HG03064 (cell line): ENCODE data around the gene EIF4EBP2.

ENCODE experiments used
- ATAC-seq: cut with Tn5 transposase; IDR thresholded peaks from one replicate; pipeline ENCODE4 v1.9.1; 2021; ENCODE audit warnings: low read depth; ENCODE audit not compliant: unreplicated experiment

The EIF4EBP2 gene

DNA sequence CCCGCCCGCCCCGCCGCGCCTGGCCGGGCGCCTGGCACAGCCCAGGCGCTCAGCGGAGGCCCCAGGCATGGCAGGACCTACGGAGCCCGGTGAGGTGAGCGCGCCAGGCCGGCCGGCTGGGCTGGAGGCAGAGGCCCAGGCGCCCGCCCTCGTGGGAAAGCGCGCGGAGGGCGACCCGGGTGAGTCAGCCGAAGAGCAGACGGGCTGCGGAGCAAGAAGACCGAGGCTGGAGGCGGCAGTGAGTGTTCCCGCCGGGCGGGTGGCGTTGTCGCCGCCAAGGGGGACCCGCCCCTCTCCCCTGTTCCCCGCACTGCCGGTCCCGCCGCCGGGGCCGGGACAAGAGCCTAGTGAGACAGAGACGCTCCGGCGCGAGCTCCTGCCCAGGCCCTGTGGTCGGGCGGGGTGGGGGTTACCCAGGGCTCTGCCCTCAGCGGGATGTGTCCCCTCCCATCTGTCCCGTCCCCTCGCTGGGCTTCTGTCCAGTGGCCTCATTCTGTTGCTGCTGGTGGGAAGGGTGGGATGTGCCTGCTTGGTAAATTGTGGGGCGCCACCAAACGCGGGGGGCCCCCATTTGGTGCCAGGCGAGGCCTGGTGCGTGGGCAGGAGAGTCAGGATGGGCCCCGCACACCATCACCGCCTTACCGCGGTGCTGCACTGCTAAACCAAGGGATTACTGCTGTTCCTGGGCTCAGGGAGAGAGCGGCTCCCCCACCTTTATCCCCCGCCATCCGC is 54.5 kb downstream of the EIF4EBP2 start:
- ATAC-seq: no peak

- ATAC-seq: no peak
These were observed 55.3 kb downstream of the EIF4EBP2 start for GRCh38 chr10:70459061-70459773.

- ATAC-seq: no peak
These were observed 56.0 kb downstream of the EIF4EBP2 start for GRCh38 chr10:70459774-70460490.

DNA sequence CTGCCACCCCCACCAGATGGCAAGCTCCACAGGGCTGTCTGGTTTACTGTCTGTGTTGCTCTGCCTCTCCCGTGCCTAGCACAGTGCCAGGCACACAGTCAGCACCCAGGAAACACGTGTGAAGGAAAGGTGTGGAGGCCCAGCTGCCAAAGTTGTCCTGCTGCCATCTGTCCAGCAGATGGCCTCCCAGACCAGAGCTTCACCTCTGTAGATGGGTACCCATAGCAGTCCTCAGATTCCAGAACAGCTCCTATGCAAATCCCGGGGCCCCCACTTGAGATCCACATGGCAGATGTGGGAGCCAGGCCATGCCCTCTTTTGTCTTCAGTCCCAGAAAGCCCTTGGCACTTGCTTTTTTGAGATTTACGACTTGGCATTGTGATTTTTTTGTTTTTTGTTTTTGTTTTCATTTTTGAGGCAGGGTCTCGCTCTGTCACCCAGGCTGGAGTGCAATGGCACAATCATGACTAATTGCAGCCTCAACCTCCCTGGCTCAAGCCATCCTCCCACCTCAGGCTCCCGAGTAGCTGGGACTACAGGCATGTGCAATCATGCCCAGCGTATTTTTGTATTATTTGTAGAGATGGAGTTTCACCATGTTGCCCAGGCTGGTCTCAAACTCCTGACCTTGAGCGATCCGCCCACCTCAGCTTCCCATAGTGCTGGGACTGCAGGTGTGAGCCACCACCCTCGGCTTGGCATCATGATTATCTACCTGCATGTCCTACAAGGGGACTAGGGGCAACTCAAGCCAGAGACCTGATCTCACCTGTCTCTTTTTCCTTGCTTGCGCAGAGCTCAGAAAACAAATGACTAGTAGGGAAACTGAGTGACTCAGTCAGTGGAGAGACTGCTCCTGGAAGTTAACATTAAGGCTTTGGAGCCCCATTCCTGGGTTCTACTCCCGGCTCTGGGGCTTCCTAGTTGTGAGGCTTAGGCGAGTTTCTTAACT is 57.7 kb downstream of the EIF4EBP2 start:
- ATAC-seq: no peak

- no peak for ATAC-seq
These were observed 58.5 kb downstream of the EIF4EBP2 start for GRCh38 chr10:70462349-70462984.

DNA sequence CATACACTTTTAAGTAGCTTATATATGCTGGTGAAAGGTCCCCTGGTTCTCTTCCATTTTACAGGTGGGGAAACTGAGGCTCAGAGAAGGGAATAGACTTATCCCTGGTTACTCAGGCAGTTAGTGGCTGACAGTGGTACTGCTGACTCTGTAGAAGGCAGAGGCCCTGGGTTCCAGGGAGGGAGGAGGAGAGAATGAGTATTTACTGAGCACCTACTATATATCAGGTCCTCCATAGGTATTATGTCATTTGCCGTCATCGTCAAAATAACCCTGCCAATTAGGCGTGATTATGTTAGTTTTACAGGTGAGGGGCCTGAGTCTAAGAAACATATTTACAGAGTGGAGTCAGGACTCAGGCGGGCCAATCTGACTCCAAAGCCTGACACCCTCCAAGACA is 61.3 kb downstream of the EIF4EBP2 start:
- no peak for ATAC-seq

DNA sequence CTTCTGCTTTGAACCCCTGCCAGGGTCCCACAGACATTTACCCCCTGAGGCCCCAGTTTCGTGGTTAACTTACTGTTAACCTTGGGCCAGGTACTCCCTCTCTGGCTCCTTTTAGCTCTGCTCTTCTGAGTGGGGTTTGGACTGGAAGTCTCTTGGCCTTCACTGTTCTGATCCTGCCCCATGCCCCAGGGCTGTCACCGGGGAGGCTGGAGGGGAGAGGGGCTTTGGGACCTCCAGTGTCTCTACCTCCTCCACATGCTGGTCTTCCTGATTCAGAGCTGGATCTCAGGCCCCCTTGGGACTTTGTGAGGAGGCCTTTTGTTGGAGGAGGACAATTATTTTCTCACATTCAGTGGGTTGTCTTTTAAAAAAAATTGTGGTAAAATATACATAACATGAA is 61.9 kb downstream of the EIF4EBP2 start:
- ATAC-seq: no peak

- no peak for ATAC-seq
These were observed 63.0 kb downstream of the EIF4EBP2 start for GRCh38 chr10:70466951-70467350.

DNA sequence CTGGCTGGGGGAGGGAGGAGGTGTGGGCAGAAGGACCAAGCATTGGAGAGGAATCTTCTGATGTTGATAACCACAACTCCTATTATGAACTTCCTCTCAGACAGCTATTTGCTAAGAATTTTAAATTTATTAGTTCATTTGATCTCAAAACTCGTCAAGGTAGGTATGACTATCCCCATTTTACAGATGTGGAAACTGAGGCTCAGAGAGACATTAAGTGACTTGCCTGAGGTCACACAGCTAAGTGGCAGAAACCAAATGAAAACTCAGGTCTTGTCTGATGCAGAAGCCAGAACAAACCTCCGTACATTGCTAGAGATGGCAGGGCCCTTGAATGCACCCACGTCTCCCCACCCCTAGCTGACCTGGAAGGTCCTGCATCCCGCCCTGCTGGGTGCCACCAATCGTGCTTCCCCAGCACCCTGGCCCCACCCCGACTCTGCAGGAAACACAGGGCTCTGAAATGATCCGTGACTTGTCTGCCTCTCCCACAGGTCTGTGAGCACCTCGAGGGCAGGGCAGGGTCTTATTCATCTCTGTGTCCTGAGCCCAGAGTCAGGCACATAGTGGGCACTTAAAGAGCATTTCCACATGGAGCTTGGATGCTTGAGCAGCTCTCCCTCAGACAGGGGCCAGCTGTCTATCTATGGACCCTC is 69.0 kb downstream of the EIF4EBP2 start:
- ATAC-seq: no peak

GRCh38 chr10:70474780-70475179 is 70.8 kb downstream of the EIF4EBP2 start:
- no peak for ATAC-seq

GRCh38 chr10:70475661-70476060 is 71.7 kb downstream of the EIF4EBP2 start:
- no peak for ATAC-seq

- no peak for ATAC-seq
These were observed 72.5 kb downstream of the EIF4EBP2 start for GRCh38 chr10:70476249-70477035.

DNA sequence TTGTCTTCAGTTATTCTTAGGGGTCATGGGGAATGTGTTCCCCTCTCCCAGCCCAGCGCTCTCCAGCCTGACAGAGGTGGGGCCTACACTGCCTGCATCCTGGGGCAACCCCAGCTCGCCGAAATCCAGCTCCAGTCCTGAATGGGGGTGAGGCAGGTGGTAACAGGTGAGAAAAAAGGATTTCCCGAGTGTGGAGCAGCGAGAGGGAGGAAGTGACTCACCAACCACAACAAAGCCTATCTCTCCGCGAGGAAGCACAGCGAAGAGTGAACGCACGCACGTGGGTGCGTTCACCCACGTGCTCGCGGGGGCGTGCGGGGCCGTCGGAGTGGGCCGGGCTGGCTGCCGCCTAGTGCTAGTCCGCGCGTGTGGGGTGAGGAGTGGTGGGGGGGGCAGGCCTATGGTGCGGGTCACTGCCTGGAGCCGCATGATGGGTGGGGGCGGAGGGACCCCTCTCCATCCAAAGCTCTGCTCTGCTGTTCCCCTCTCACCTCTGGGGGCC is 73.8 kb downstream of the EIF4EBP2 start:
- no peak for ATAC-seq
